Measurements from ENCODE around the gene CFAP91. TPM values are rescaled to one million over a fixed set of nuclear protein-coding genes. Genes with fewer than 3 reads are reported as not detected.

Gene CFAP91
- total RNA-seq, 2 experiments from 2014 or later, result not detected

GRCh38 chr3:119731560-119732343 lies 28.9 kb downstream of the CFAP91 start:
- intact Hi-C loops (cut with DNase I, micrococcal nuclease), result no loop called here
- Mint-ChIP-seq H3K36me3 (ENCODE audit: low read depth) (no peaks in the 10 kb centered on the region), H3K4me3 (no peak overlapping the region), H3K27me3 (no peaks in the 10 kb centered on the region), H3K4me1 (ENCODE audit: low read depth) (no peaks in the 10 kb centered on the region), H3K27ac (no peak overlapping the region), H3K9me3 (no peaks in the 10 kb centered on the region)
- ATAC-seq (ENCODE audit: poor library complexity), result no peak
- Histone ChIP-seq H3K9me3 (ENCODE audit: control insufficient read depth in 1 of 2, insufficient read depth in 1 of 2, low read length in 2 of 2) (no peaks in the 10 kb centered on the region), H3K4me3 (ENCODE audit: low read length) (no peak overlapping the region), H3K27ac (ENCODE audit: low read depth in 1 of 2, low read length in 2 of 2) (no peak overlapping the region), H3K4me1 (ENCODE audit: insufficient read depth, low read length) (no peaks in the 10 kb centered on the region), H3K27me3 (ENCODE audit: control insufficient read depth in 1 of 2, insufficient read depth in 2 of 2, low read length in 2 of 2) (no peaks in the 10 kb centered on the region), H3K36me3 (ENCODE audit: insufficient read depth, low read length) (no peaks in the 10 kb centered on the region)
- no peak for DNase-seq
- TF ChIP-seq CTCF (IDR thresholded peaks at IDR 0.05), result no peak
- ChIA-PET POLR2A (no interaction called here), CTCF (no interaction called here)

GRCh38 chr3:119733812-119734211 lies 31.0 kb downstream of the CFAP91 start:
- Histone ChIP-seq H3K9me3 (ENCODE audit: control insufficient read depth in 1 of 2, insufficient read depth in 1 of 2, low read length in 2 of 2) (no peaks in the 10 kb centered on the region), H3K4me3 (ENCODE audit: low read length) (no peak overlapping the region), H3K27ac (ENCODE audit: low read depth in 1 of 2, low read length in 2 of 2) (no peak overlapping the region), H3K36me3 (ENCODE audit: insufficient read depth, low read length) (no peaks in the 10 kb centered on the region), H3K27me3 (ENCODE audit: control insufficient read depth in 1 of 2, insufficient read depth in 2 of 2, low read length in 2 of 2) (no peaks in the 10 kb centered on the region), H3K4me1 (ENCODE audit: insufficient read depth, low read length) (no peaks in the 10 kb centered on the region)
- Mint-ChIP-seq H3K4me3 (no peak overlapping the region), H3K36me3 (ENCODE audit: low read depth) (no peaks in the 10 kb centered on the region), H3K27me3 (peaks cover 9% of the 10 kb centered on the region), H3K27ac (no peak overlapping the region), H3K9me3 (no peaks in the 10 kb centered on the region), H3K4me1 (ENCODE audit: low read depth) (no peaks in the 10 kb centered on the region)
- POLR2A ChIA-PET, result no interaction called here
- intact Hi-C loops (cut with DNase I, micrococcal nuclease), result no loop called here
- TF ChIP-seq CTCF (IDR thresholded peaks at IDR 0.05), result no peak
- no peak for DNase-seq
- CTCF ChIA-PET, result no interaction called here
- no peak for ATAC-seq (ENCODE audit: poor library complexity)

GRCh38 chr3:119738741-119739140 lies 35.9 kb downstream of the CFAP91 start:
- no peak overlapping the region for H3K4me3 Mint-ChIP-seq
- H3K36me3 Mint-ChIP-seq (ENCODE audit: low read depth), result no peaks in the 10 kb centered on the region
- H3K27me3 ChIP-seq (ENCODE audit: control insufficient read depth in 1 of 2, insufficient read depth in 2 of 2, low read length in 2 of 2), result peaks cover 6 to 7% of the 10 kb centered on the region in 2 experiments
- POLR2A ChIA-PET, result no interaction called here
- H3K4me1 Mint-ChIP-seq (ENCODE audit: low read depth), result no peaks in the 10 kb centered on the region
- no peak overlapping the region for H3K27ac ChIP-seq (ENCODE audit: low read depth in 1 of 2, low read length in 2 of 2)
- H3K27me3 Mint-ChIP-seq, result peaks cover 41% of the 10 kb centered on the region
- TF ChIP-seq CTCF (IDR thresholded peaks at IDR 0.05), result no peak
- intact Hi-C loops (cut with DNase I, micrococcal nuclease), result no loop called here
- DNase-seq (no peak), ATAC-seq (ENCODE audit: poor library complexity) (no peak)
- no peak overlapping the region for H3K27ac Mint-ChIP-seq
- no peaks in the 10 kb centered on the region for H3K4me1 ChIP-seq (ENCODE audit: insufficient read depth, low read length)
- H3K9me3 Mint-ChIP-seq, result no peaks in the 10 kb centered on the region
- H3K36me3 ChIP-seq (ENCODE audit: insufficient read depth, low read length), result no peaks in the 10 kb centered on the region
- no peaks in the 10 kb centered on the region for H3K9me3 ChIP-seq (ENCODE audit: control insufficient read depth in 1 of 2, insufficient read depth in 1 of 2, low read length in 2 of 2)
- CTCF ChIA-PET, result no interaction called here
- no peak overlapping the region for H3K4me3 ChIP-seq (ENCODE audit: low read length)
